A673 (cell line): ENCODE data around the gene CRB2.

Experiments used
- EZH2 ChIP-seq: fragments of 200-600 bp; sonication (generic); IDR thresholded peaks from 2 replicates; pipeline ENCODE4 v1.6.1; 2017; ENCODE audit warnings: borderline replicate concordance, low read depth, mild to moderate bottlenecking, mixed read lengths, antibody characterized with exemption, low read length; ENCODE audit not compliant: poor library complexity, severe bottlenecking
- TF ChIP-seq, protein P1 (sequence below): fragments of 300-800, 200-600 bp; sonication (generic); conservative IDR thresholded peaks from 2 replicates; pipeline ENCODE4 v1.5.1; 2017; ENCODE audit warnings: low read depth, mild to moderate bottlenecking, antibody characterized with exemption, low read length, moderate library complexity, mixed read lengths

DNA sequence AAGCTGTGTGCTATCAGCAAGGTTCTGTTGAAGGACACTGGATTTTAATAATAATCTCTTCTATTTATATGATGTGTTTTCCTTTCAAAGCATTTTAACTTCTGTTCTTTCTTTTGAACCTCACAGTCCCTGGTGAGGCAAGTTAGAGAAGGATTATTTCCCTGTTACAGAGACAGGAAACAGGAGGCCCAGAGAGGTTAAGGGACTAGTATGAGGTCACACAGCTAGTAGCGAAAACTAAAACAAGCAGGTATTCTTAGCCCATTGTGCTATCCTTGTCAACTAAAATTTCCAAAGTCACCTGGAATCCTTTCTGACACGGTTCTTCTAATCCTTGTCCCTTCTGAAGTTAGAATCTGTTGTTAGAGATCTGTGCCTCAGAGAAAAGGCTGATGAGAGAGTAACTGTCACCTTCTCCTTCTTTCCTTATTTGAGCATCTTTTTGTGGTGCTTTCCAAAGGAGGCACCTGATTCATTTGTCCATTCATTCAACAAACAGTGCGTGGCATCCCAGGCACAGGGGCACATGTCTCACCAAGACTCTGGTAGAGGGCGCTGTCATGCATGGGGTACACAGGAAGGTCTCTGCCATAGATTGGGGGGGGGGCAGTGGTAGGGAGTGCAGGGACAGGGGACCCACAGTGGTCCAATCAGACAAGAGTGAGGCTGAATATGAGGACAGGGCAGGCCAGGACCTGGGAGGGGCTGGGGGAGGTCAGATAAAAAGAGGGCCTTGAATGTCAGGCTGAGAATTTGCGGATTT lies 61.5 kb downstream of the CRB2 start:
- TF ChIP-seq, protein P1, sequence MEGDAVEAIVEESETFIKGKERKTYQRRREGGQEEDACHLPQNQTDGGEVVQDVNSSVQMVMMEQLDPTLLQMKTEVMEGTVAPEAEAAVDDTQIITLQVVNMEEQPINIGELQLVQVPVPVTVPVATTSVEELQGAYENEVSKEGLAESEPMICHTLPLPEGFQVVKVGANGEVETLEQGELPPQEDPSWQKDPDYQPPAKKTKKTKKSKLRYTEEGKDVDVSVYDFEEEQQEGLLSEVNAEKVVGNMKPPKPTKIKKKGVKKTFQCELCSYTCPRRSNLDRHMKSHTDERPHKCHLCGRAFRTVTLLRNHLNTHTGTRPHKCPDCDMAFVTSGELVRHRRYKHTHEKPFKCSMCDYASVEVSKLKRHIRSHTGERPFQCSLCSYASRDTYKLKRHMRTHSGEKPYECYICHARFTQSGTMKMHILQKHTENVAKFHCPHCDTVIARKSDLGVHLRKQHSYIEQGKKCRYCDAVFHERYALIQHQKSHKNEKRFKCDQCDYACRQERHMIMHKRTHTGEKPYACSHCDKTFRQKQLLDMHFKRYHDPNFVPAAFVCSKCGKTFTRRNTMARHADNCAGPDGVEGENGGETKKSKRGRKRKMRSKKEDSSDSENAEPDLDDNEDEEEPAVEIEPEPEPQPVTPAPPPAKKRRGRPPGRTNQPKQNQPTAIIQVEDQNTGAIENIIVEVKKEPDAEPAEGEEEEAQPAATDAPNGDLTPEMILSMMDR = 0 out of 2 replicates have a peak, but pooled peaks have one; percentile 21
- no peak for TF ChIP-seq EZH2
